Measurements from ENCODE around the gene GNG5.

- TF ChIP-seq EZH2 (IDR thresholded peaks at IDR 0.05) (no peak), CTCF (IDR thresholded peaks at IDR 0.05 in 2 of 3, conservative IDR thresholded peaks at IDR 0.05 in 1 of 3; ENCODE audit: borderline replicate concordance in 1 of 3, insufficient read depth in 1 of 3, low read depth in 2 of 3, low read length in 2 of 3) (no peak), EZH2phosphoT487 (IDR thresholded peaks at IDR 0.05; ENCODE audit: borderline replicate concordance) (no peak), POLR2A (IDR thresholded peaks at IDR 0.05; ENCODE audit: borderline replicate concordance, extremely low read depth, insufficient read depth, insufficient read length) (no peak), MAX (IDR thresholded peaks at IDR 0.05) (no peak), REST (IDR thresholded peaks at IDR 0.05; ENCODE audit: low read depth) (no peak), POLR2AphosphoS5 (IDR thresholded peaks at IDR 0.05; ENCODE audit: low read depth, low read length) (no peak), TCF7L2 (IDR thresholded peaks at IDR 0.05; ENCODE audit: borderline replicate concordance, extremely low read depth, insufficient read depth, insufficient read length) (no peak), YY1 (IDR thresholded peaks at IDR 0.05; ENCODE audit: extremely low read depth, insufficient replicate concordance, low read depth, low read length) (no peak), CEBPB (IDR thresholded peaks at IDR 0.05; ENCODE audit: low read depth) (no peak), FOSL1 (IDR thresholded peaks at IDR 0.05; ENCODE audit: low read depth) (no peak)
Observed at GRCh38 chr1:84524590-84524989, 18.2 kb upstream of the GNG5 start.
